BLaER1 (cell line): ENCODE results near the gene SLC25A45.

Experiments used
- H3K27ac ChIP-seq: shearing (Covaris generic); formaldehyde crosslinking; 2 replicates; pipeline ENCODE4 v1.8.1; 2022
- H3K27me3 ChIP-seq: shearing (Covaris generic); formaldehyde crosslinking; 2 replicates; pipeline ENCODE4 v1.8.1; 2022
- H3K36me3 ChIP-seq: shearing (Covaris generic); formaldehyde crosslinking; 2 replicates; pipeline ENCODE4 v1.8.1; 2022
- H3K4me1 ChIP-seq: shearing (Covaris generic); formaldehyde crosslinking; 2 replicates; pipeline ENCODE4 v1.8.1; 2022
- H3K4me2 ChIP-seq: shearing (Covaris generic); formaldehyde crosslinking; 2 replicates; pipeline ENCODE4 v1.8.1; 2022
- H3K4me3 ChIP-seq: shearing (Covaris generic); formaldehyde crosslinking; 2 replicates; pipeline ENCODE4 v1.8.1; 2022
- H3K9ac ChIP-seq: shearing (Covaris generic); formaldehyde crosslinking; 2 replicates; pipeline ENCODE4 v1.8.1; 2022
- H3K9me3 ChIP-seq: shearing (Covaris generic); formaldehyde crosslinking; 2 replicates; pipeline ENCODE4 v1.8.1; 2022
- H4K20me1 ChIP-seq: shearing (Covaris generic); formaldehyde crosslinking; 2 replicates; pipeline ENCODE4 v1.8.1; 2022
- Cebpa-rat ChIP-seq: shearing (Covaris generic); IDR thresholded peaks from 2 replicates; pipeline ENCODE4 v1.8.1; 2022

SLC25A45 gene

GRCh38 chr11:65329944-65330403 lies 52.5 kb downstream of the SLC25A45 start:
- Histone ChIP-seq H3K36me3 (no peaks in the 10 kb centered on the region), H3K4me2 (peak overlapping the region; percentile 62), H4K20me1 (peaks cover 9% of the 10 kb centered on the region), H3K27ac (peak overlapping the region; percentile 2; the same call in 1 of the 2 replicates), H3K4me1 (peaks cover 18% of the 10 kb centered on the region), H3K27me3 (no peaks in the 10 kb centered on the region), H3K4me3 (no peak overlapping the region), H3K9ac (peak overlapping the region; percentile 18; the same call in 1 of the 2 replicates), H3K9me3 (no peaks in the 10 kb centered on the region)
- no peak for TF ChIP-seq Cebpa-rat

GRCh38 chr11:65329478-65329877 lies 53.0 kb downstream of the SLC25A45 start:
- Histone ChIP-seq H3K4me2 (peak overlapping the region; percentile 62), H3K4me3 (no peak overlapping the region), H3K9me3 (no peaks in the 10 kb centered on the region), H3K27ac (peak overlapping the region; percentile 2; the same call in 1 of the 2 replicates), H4K20me1 (peaks cover 4% of the 10 kb centered on the region; the same call in 1 of the 2 replicates), H3K36me3 (no peaks in the 10 kb centered on the region), H3K4me1 (peaks cover 13% of the 10 kb centered on the region), H3K27me3 (no peaks in the 10 kb centered on the region), H3K9ac (peak overlapping the region; percentile 18; the same call in 1 of the 2 replicates)
- TF ChIP-seq Cebpa-rat: no peak

GRCh38 chr11:65327021-65327420 lies 55.4 kb downstream of the SLC25A45 start:
- Histone ChIP-seq H3K9ac (no peak overlapping the region), H3K4me2 (no peak overlapping the region), H3K27ac (no peak overlapping the region), H3K4me1 (peaks cover 12% of the 10 kb centered on the region), H3K27me3 (no peaks in the 10 kb centered on the region), H3K4me3 (no peak overlapping the region), H3K9me3 (no peaks in the 10 kb centered on the region), H4K20me1 (peaks cover under 1% of the 10 kb centered on the region; the same call in 1 of the 2 replicates), H3K36me3 (peaks cover 5% of the 10 kb centered on the region; the same call in 1 of the 2 replicates)
- no peak for TF ChIP-seq Cebpa-rat

- no peak for TF ChIP-seq Cebpa-rat
- H3K27me3 ChIP-seq: no peaks in the 10 kb centered on the region
- H3K27ac ChIP-seq: no peak overlapping the region
- peaks cover 21% of the 10 kb centered on the region for H3K36me3 ChIP-seq
- H3K4me2 ChIP-seq: no peak overlapping the region
- no peaks in the 10 kb centered on the region for H3K9me3 ChIP-seq
- no peak overlapping the region for H3K4me3 ChIP-seq
- no peak overlapping the region for H3K9ac ChIP-seq
- peaks cover 17% of the 10 kb centered on the region for H3K4me1 ChIP-seq
- peaks cover 15% of the 10 kb centered on the region; the same call in 1 of the 2 replicates for H4K20me1 ChIP-seq
These were observed 57.0 kb downstream of the SLC25A45 start for GRCh38 chr11:65325435-65325834.
